PFSK-1 (cell line): ENCODE data around the gene RGS10.

Experiments used
- FOXP2 ChIP-seq: optimal IDR thresholded peaks from 2 replicates; pipeline ENCODE3; 2011; ENCODE audit warnings: borderline replicate concordance, control low read depth, inconsistent platforms; ENCODE audit not compliant: insufficient read depth; ENCODE audit errors: extremely low read length, extremely low read depth
- POLR2AphosphoS5 ChIP-seq: IDR thresholded peaks from 2 replicates; pipeline ENCODE4 v1.6.1; 2012; ENCODE audit warnings: low read depth, mild to moderate bottlenecking, control low read depth, low read length, moderate library complexity
- REST ChIP-seq, 2 experiments: IDR thresholded peaks; 2 replicates each; pipeline versions ENCODE4 v1.6.1 to v1.8.0; 2011 to 2012; ENCODE audit warnings: low read depth in 2 of 2, low read length in 2 of 2, control low read depth in 1 of 2, inconsistent platforms in 1 of 2, mild to moderate bottlenecking in 1 of 2, moderate library complexity in 1 of 2; ENCODE audit not compliant: insufficient read depth in 1 of 2
- SIN3A ChIP-seq: IDR thresholded peaks from 2 replicates; pipeline ENCODE4 v1.6.1; 2012; ENCODE audit warnings: mild to moderate bottlenecking, low read length, moderate library complexity, borderline replicate concordance; ENCODE audit not compliant: insufficient read depth
- TAF1 ChIP-seq: IDR thresholded peaks from 2 replicates; pipeline ENCODE4 v1.6.1; 2012; ENCODE audit warnings: low read length, control low read depth, borderline replicate concordance; ENCODE audit not compliant: insufficient read depth

The RGS10 gene

GRCh38 chr10:119461380-119461779 is 81.1 kb downstream of the RGS10 start:
- TF ChIP-seq FOXP2 (no peak), POLR2AphosphoS5 (no peak), SIN3A (no peak), TAF1 (no peak), REST (IDR thresholded peaks at IDR 0.05; ENCODE audit: insufficient read depth in 1 of 2, low read depth in 2 of 2, low read length in 2 of 2) (no peak)

GRCh38 chr10:119460369-119461195 is 81.9 kb downstream of the RGS10 start:
- TF ChIP-seq TAF1 (no peak), SIN3A (no peak), FOXP2 (no peak)

GRCh38 chr10:119459681-119460340 is 82.7 kb downstream of the RGS10 start:
- no peak for TF ChIP-seq TAF1
- TF ChIP-seq FOXP2 = no peak
- TF ChIP-seq SIN3A = no peak
- TF ChIP-seq REST (IDR thresholded peaks at IDR 0.05; ENCODE audit: insufficient read depth in 1 of 2, low read depth in 2 of 2, low read length in 2 of 2) = no peak
- TF ChIP-seq POLR2AphosphoS5 = no peak

- TF ChIP-seq TAF1 (no peak), POLR2AphosphoS5 (no peak), FOXP2 (no peak), SIN3A (no peak), REST (IDR thresholded peaks at IDR 0.05; ENCODE audit: insufficient read depth in 1 of 2, low read depth in 2 of 2, low read length in 2 of 2) (no peak)
Measured at GRCh38 chr10:119457966-119458766, 84.4 kb downstream of the RGS10 start.

GRCh38 chr10:119456435-119456810 is 86.1 kb downstream of the RGS10 start:
- TF ChIP-seq POLR2AphosphoS5 (no peak), FOXP2 (no peak), REST (IDR thresholded peaks at IDR 0.05; ENCODE audit: insufficient read depth in 1 of 2, low read depth in 2 of 2, low read length in 2 of 2) (no peak), SIN3A (no peak), TAF1 (no peak)
